Activated naive CD8-positive, alpha-beta T cell (primary cell): ENCODE measurements around the gene WDR45B.

ENCODE experiments used
- H3K27ac Mint-ChIP-seq: one replicate; pipeline ENCODE4 v1.8.0; 2021; ENCODE audit warnings: mixed read lengths
- H3K27me3 Mint-ChIP-seq: one replicate; pipeline ENCODE4 v1.8.0; 2021; ENCODE audit warnings: mixed read lengths
- H3K36me3 Mint-ChIP-seq: one replicate; pipeline ENCODE4 v1.8.0; 2021; ENCODE audit warnings: mixed read lengths
- H3K4me1 Mint-ChIP-seq: one replicate; pipeline ENCODE4 v1.8.0; 2021; ENCODE audit warnings: low read depth, mixed read lengths
- H3K4me3 Mint-ChIP-seq: one replicate; pipeline ENCODE4 v1.8.0; 2021; ENCODE audit warnings: mild to moderate bottlenecking, mixed read lengths
- H3K9me3 Mint-ChIP-seq: one replicate; pipeline ENCODE4 v1.8.0; 2021; ENCODE audit warnings: low read depth, mixed read lengths

Gene WDR45B

GRCh38 chr17:82636626-82637598 is 11.3 kb downstream of the WDR45B start:
- Mint-ChIP-seq H3K9me3 (no peaks in the 10 kb centered on the region), H3K36me3 (peaks cover 13% of the 10 kb centered on the region), H3K27ac (peak overlapping the region; percentile 22), H3K4me3 (no peak overlapping the region), H3K27me3 (no peaks in the 10 kb centered on the region), H3K4me1 (peaks cover 33% of the 10 kb centered on the region)

- Mint-ChIP-seq H3K27ac (no peak overlapping the region), H3K4me1 (peaks cover 26% of the 10 kb centered on the region), H3K36me3 (peaks cover 10% of the 10 kb centered on the region), H3K27me3 (no peaks in the 10 kb centered on the region), H3K9me3 (no peaks in the 10 kb centered on the region), H3K4me3 (no peak overlapping the region)
These were observed 14.9 kb downstream of the WDR45B start for GRCh38 chr17:82633343-82633742.

DNA sequence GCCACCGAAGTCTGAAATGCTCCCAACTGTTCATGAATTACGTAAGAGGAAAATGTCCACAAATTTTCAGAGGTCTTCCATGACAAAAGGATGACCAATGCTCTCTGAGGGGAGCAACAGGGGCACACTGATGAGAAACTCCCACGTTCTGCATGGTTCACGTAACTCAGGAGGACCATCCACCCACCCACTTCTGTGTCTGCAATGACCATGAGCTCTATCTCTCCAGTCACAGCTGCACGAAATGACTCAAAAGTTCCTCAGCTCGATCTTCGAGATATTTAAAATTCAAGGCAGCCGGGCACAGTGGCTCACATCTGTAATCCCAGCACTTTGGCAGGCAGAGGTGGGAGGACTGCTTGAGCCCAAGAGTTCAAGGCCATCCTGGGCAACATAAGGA is 15.8 kb downstream of the WDR45B start:
- no peak overlapping the region for H3K27ac Mint-ChIP-seq
- H3K36me3 Mint-ChIP-seq, result peaks cover 9% of the 10 kb centered on the region
- H3K4me3 Mint-ChIP-seq, result no peak overlapping the region
- H3K27me3 Mint-ChIP-seq, result no peaks in the 10 kb centered on the region
- no peaks in the 10 kb centered on the region for H3K9me3 Mint-ChIP-seq
- H3K4me1 Mint-ChIP-seq, result peaks cover 25% of the 10 kb centered on the region

DNA sequence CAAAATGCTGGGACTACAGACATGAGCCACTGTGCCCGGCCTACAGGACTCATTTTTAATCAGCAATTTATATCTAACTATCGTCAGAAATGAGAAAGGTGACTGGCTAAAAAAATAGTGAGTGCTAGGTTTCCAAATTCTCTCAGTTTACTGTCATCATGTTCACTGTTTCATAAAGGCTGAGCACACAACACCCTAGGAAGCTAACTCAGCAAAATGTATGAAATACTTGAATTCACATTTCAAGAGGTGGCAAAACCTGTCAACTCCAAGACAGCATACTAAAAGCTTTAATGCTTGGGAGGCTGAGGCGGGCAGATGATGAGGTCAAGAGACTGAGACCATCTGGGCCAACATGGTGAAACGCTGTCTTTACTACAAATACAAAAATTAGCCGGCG is 16.7 kb downstream of the WDR45B start:
- Mint-ChIP-seq H3K4me1 (peaks cover 18% of the 10 kb centered on the region), H3K27ac (no peak overlapping the region), H3K9me3 (no peaks in the 10 kb centered on the region), H3K4me3 (no peak overlapping the region), H3K36me3 (peaks cover under 1% of the 10 kb centered on the region), H3K27me3 (no peaks in the 10 kb centered on the region)

- no peak overlapping the region for H3K27ac Mint-ChIP-seq
These were observed 18.0 kb downstream of the WDR45B start for GRCh38 chr17:82630212-82630611.

GRCh38 chr17:82629748-82630147 is 18.5 kb downstream of the WDR45B start:
- H3K36me3 Mint-ChIP-seq, result no peaks in the 10 kb centered on the region
- H3K27ac Mint-ChIP-seq, result no peak overlapping the region
- H3K4me3 Mint-ChIP-seq, result no peak overlapping the region
- peaks cover 13% of the 10 kb centered on the region for H3K4me1 Mint-ChIP-seq
- H3K9me3 Mint-ChIP-seq, result no peaks in the 10 kb centered on the region
- H3K27me3 Mint-ChIP-seq, result no peaks in the 10 kb centered on the region

More at GRCh38 chr17:82630212-82630611, 18.0 kb downstream of the WDR45B start:
- no peaks in the 10 kb centered on the region for H3K27me3 Mint-ChIP-seq
- no peaks in the 10 kb centered on the region for H3K9me3 Mint-ChIP-seq
- H3K4me1 Mint-ChIP-seq, result peaks cover 15% of the 10 kb centered on the region
- H3K4me3 Mint-ChIP-seq, result no peak overlapping the region
- no peaks in the 10 kb centered on the region for H3K36me3 Mint-ChIP-seq

GRCh38 chr17:82627405-82627804 is 20.8 kb downstream of the WDR45B start:
- Mint-ChIP-seq H3K36me3 (peaks cover 2% of the 10 kb centered on the region), H3K4me1 (peaks cover 2% of the 10 kb centered on the region), H3K9me3 (no peaks in the 10 kb centered on the region), H3K27me3 (no peaks in the 10 kb centered on the region), H3K27ac (no peak overlapping the region), H3K4me3 (no peak overlapping the region)

GRCh38 chr17:82623707-82624106 is 24.5 kb downstream of the WDR45B start:
- H3K9me3 Mint-ChIP-seq, result no peaks in the 10 kb centered on the region
- no peak overlapping the region for H3K4me3 Mint-ChIP-seq
- peaks cover 4% of the 10 kb centered on the region for H3K36me3 Mint-ChIP-seq
- H3K4me1 Mint-ChIP-seq, result no peaks in the 10 kb centered on the region
- no peak overlapping the region for H3K27ac Mint-ChIP-seq
- no peaks in the 10 kb centered on the region for H3K27me3 Mint-ChIP-seq

- Mint-ChIP-seq H3K36me3 (peaks cover 4% of the 10 kb centered on the region), H3K27me3 (no peaks in the 10 kb centered on the region), H3K4me1 (no peaks in the 10 kb centered on the region), H3K27ac (no peak overlapping the region), H3K4me3 (no peak overlapping the region), H3K9me3 (no peaks in the 10 kb centered on the region)
These were observed 28.6 kb downstream of the WDR45B start for GRCh38 chr17:82619641-82620040.

DNA sequence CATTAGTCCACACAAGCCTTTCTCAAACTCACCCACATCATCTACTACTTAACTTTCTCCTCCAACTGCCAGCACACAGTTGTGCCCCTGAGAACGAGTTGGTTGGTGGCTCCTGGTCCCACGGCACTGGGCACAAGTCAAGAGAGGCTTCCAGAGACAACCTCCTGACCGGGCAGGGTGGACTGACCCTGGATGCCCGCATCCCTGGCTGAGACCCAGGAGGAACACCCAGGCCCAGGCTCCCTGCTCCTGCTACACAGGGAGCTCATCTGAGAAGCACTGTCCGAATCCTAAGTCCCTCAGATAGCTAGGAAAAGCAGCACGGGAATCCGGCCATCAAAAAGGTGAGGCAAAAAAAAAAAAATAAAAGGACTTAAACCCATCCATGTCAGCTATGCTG is 29.0 kb downstream of the WDR45B start:
- no peaks in the 10 kb centered on the region for H3K9me3 Mint-ChIP-seq
- peaks cover 4% of the 10 kb centered on the region for H3K36me3 Mint-ChIP-seq
- no peaks in the 10 kb centered on the region for H3K27me3 Mint-ChIP-seq
- H3K4me1 Mint-ChIP-seq, result no peaks in the 10 kb centered on the region
- no peak overlapping the region for H3K4me3 Mint-ChIP-seq
- no peak overlapping the region for H3K27ac Mint-ChIP-seq

GRCh38 chr17:82616021-82616711 is 32.1 kb downstream of the WDR45B start:
- H3K9me3 Mint-ChIP-seq, result no peaks in the 10 kb centered on the region
- peaks cover 2% of the 10 kb centered on the region for H3K36me3 Mint-ChIP-seq
- H3K27ac Mint-ChIP-seq, result no peak overlapping the region
- no peaks in the 10 kb centered on the region for H3K4me1 Mint-ChIP-seq
- no peak overlapping the region for H3K4me3 Mint-ChIP-seq
- H3K27me3 Mint-ChIP-seq, result no peaks in the 10 kb centered on the region

DNA sequence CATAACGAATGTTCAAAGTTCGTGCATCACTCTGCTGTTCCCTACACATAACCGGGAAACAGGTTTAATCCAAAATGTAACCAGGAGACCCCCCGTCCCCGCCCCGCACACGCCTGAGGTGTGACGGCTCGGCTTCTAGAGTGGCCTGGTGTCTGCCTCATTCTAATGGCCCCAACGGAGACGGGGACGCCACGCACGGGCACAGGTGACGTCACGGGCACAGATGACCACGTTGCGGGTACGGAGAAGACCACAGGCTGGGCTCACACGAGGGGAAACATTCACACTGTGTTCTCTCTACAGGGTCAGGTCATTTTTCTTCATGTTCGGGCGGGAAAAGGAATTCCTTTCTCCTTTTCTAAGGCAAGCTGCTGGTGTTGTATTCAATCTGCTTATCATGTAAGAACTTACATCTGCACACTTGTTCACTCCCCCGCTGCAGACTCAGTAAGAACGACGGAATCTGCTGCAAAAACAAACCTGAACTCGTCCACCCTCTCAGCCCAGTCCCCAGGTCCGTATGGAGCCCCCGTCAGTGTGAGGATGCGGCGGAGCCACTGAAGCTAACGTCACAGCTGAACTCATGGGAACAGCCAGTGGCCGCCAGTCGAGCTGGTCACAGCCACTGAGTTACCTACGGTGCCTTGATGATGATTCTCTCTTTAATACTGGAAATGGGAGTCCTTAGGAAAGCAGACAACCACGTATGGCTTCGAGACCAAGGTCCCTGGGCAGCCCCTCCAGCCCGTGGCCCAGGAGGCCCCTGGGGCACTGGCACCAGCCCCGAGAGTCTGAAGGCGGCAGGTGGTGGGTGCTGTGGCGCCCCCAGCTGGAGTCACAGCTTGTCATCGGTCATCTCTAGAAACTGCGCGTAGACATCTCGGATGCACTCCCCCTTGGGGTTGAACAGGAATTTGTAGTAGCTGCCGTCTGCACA is 32.9 kb downstream of the WDR45B start:
- no peaks in the 10 kb centered on the region for H3K4me1 Mint-ChIP-seq
- no peak overlapping the region for H3K27ac Mint-ChIP-seq
- H3K36me3 Mint-ChIP-seq, result no peaks in the 10 kb centered on the region
- no peaks in the 10 kb centered on the region for H3K27me3 Mint-ChIP-seq
- H3K9me3 Mint-ChIP-seq, result no peaks in the 10 kb centered on the region
- no peak overlapping the region for H3K4me3 Mint-ChIP-seq

GRCh38 chr17:82614095-82614631 is 34.1 kb downstream of the WDR45B start:
- H3K9me3 Mint-ChIP-seq, result no peaks in the 10 kb centered on the region
- no peak overlapping the region for H3K4me3 Mint-ChIP-seq
- H3K36me3 Mint-ChIP-seq, result no peaks in the 10 kb centered on the region
- no peak overlapping the region for H3K27ac Mint-ChIP-seq
- H3K27me3 Mint-ChIP-seq, result no peaks in the 10 kb centered on the region
- H3K4me1 Mint-ChIP-seq, result no peaks in the 10 kb centered on the region

DNA sequence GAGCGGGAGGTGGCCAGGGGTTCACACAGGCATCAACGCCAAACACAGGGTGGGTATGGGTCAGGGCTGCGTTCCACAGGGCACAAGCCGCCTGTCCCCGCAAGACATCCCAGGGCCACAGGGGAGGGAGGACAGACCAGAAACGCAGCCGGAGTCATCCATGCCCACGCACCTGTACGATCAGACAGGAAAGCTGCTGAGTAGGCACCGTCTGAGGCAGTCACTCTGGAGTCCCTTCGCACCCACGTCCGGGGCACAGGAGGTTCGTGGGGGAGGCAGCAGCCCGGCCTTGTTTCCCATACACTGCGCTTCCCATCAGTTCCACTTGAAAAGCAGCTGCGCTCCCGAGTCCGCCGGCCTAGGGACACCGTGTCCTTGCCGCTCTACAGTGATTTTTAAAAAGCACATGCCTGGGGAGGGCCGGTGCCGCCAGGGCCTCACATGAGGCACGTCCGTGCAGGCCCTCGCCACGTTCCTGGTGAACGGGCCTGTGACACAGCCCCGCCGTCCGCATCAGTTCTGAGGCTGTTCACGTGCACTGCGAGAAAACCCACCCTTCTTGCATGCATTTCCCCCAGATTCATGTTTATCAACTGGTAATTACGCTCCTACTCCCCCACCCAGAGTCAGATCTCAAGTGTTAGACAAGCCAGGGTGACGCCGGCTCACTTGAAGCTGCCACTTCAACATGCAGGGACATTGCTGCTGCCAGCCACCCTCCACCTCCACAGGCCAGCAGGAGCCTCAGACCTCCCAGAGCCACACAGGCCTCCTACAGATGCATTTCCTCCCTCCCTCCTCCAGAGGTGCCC is 34.8 kb downstream of the WDR45B start:
- no peak overlapping the region for H3K4me3 Mint-ChIP-seq
- no peaks in the 10 kb centered on the region for H3K9me3 Mint-ChIP-seq
- H3K27me3 Mint-ChIP-seq, result no peaks in the 10 kb centered on the region
- no peaks in the 10 kb centered on the region for H3K36me3 Mint-ChIP-seq
- H3K4me1 Mint-ChIP-seq, result no peaks in the 10 kb centered on the region
- H3K27ac Mint-ChIP-seq, result no peak overlapping the region
